Measurements from ENCODE around the gene CANX. TPM values are rescaled to one million over a fixed set of nuclear protein-coding genes. Genes with fewer than 3 reads are reported as not detected.
A peak's percentile ranks its signal among the peaks of the same experiment; 100 is the strongest.
"Not testable (repeated sequence)": the region's sequence is repeated elsewhere in the genome, so short reads cannot be mapped to it uniquely, and the experiment has no call there.

Gene CANX
- total RNA-seq, 2 experiments from 2014 or later, result 352 to 366 TPM

- DNase-seq, result peak; percentile 83
- H3K27me3 Mint-ChIP-seq (ENCODE audit: low read depth), result no peaks in the 10 kb centered on the region
- CTCF ChIA-PET, result interaction anchor here (0.9 to 1.4 kb wide), 2 partner anchors 37 to 53 kb away, joined by 3 read pairs; no protein-coding TSS in a partner anchor
Measured at GRCh38 chr5:179679014-179679674, 19.6 kb upstream of the CANX start.

GRCh38 chr5:179680014-179680779 lies 18.6 kb upstream of the CANX start:
- peaks cover 35% of the 10 kb centered on the region for H3K4me1 Mint-ChIP-seq (ENCODE audit: low read depth)
- no peaks in the 10 kb centered on the region for H3K9me3 Mint-ChIP-seq (ENCODE audit: insufficient read depth)
- H3K27ac Mint-ChIP-seq, result peak overlapping the region; percentile 50
- ATAC-seq (no peak), DNase-seq (no peak)
- peaks cover 41% of the 10 kb centered on the region for H3K36me3 Mint-ChIP-seq (ENCODE audit: low read depth)
- H3K4me3 Mint-ChIP-seq, result peak overlapping the region; percentile 65
- ChIA-PET POLR2A (interaction anchor here (1.3 to 5.2 kb wide), 3 partner anchors 17 to 57 kb away, joined by 5 to 45 read pairs (median 22); partner anchors contain the start of genes CANX and HNRNPH1), CTCF (interaction anchor here (0.9 to 1.9 kb wide), 3 partner anchors 12 to 52 kb away, joined by 3 to 5 read pairs (median 3); no protein-coding TSS in a partner anchor)
- no peaks in the 10 kb centered on the region for H3K27me3 Mint-ChIP-seq (ENCODE audit: low read depth)

More at GRCh38 chr5:179679014-179679674, 19.6 kb upstream of the CANX start:
- Mint-ChIP-seq H3K27ac (peak overlapping the region; percentile 97), H3K36me3 (ENCODE audit: low read depth) (peaks cover 46% of the 10 kb centered on the region), H3K9me3 (ENCODE audit: insufficient read depth) (no peaks in the 10 kb centered on the region), H3K4me3 (peak overlapping the region; percentile 95), H3K4me1 (ENCODE audit: low read depth) (peaks cover 35% of the 10 kb centered on the region)
- ATAC-seq, result peak; percentile 57
- POLR2A ChIA-PET, result interaction anchor here (0.6 to 5.2 kb wide), 8 partner anchors 12 to 132 kb away, joined by 3 to 45 read pairs (median 7); partner anchors contain the start of genes CANX, HNRNPH1 and MAML1

- no peaks in the 10 kb centered on the region for H3K27me3 Mint-ChIP-seq (ENCODE audit: low read depth)
- H3K27ac Mint-ChIP-seq, result peak within 1 kb of the TSS; percentile 50
- ATAC-seq (no peak), DNase-seq (no peak)
- H3K36me3 Mint-ChIP-seq (ENCODE audit: low read depth), result peaks cover 37% of the 10 kb centered on the region
- no peaks in the 10 kb centered on the region for H3K9me3 Mint-ChIP-seq (ENCODE audit: insufficient read depth)
- CTCF ChIA-PET, result interaction anchor here (1.5 to 1.9 kb wide), 2 partner anchors 12 to 21 kb away, joined by 3 to 5 read pairs; no protein-coding TSS in a partner anchor
- peaks cover 32% of the 10 kb centered on the region for H3K4me1 Mint-ChIP-seq (ENCODE audit: low read depth)
- POLR2A ChIA-PET, result interaction anchor here (0.9 to 5.2 kb wide), 4 partner anchors 16 to 57 kb away, joined by 3 to 45 read pairs (median 4); partner anchors contain the start of gene HNRNPH1
- peak within 1 kb of the TSS; percentile 65 for H3K4me3 Mint-ChIP-seq
Measured at GRCh38 chr5:179680780-179681401, 17.9 kb upstream of the CANX start, which contains the start of gene CBY3. TSS of gene CBY3 (minus strand) at chr5:179681034. CDS start at chr5:179680918, 116 bp downstream.

- H3K36me3 Mint-ChIP-seq (ENCODE audit: low read depth); H3K27me3 Mint-ChIP-seq (ENCODE audit: low read depth); H3K4me1 Mint-ChIP-seq (ENCODE audit: low read depth); H3K4me3 Mint-ChIP-seq; DNase-seq; ATAC-seq; CTCF ChIA-PET; H3K9me3 Mint-ChIP-seq (ENCODE audit: insufficient read depth); H3K27ac Mint-ChIP-seq: not testable (repeated sequence)
- POLR2A ChIA-PET, result interaction anchor here (2.9 kb wide), 1 partner anchor 11 kb away, joined by 11 read pairs; no protein-coding TSS in a partner anchor
Measured at GRCh38 chr5:179689212-179689611, 9.6 kb upstream of the CANX start.

GRCh38 chr5:179694561-179694960 lies 4.2 kb upstream of the CANX start:
- no peak for DNase-seq
- no peaks in the 10 kb centered on the region for H3K27me3 Mint-ChIP-seq (ENCODE audit: low read depth)
- H3K4me1 Mint-ChIP-seq (ENCODE audit: low read depth), result peaks cover 17% of the 10 kb centered on the region
- no peak for ATAC-seq
- H3K4me3 Mint-ChIP-seq, result no peak overlapping the region
- POLR2A ChIA-PET, result interaction anchor here (1.9 kb wide), 1 partner anchor 71 kb away, joined by 4 read pairs; the partner anchor contains the start of gene HNRNPH1
- H3K27ac Mint-ChIP-seq, result no peak overlapping the region
- CTCF ChIA-PET, result no interaction called here
- H3K36me3 Mint-ChIP-seq (ENCODE audit: low read depth), result peaks cover 10% of the 10 kb centered on the region
- H3K9me3 Mint-ChIP-seq (ENCODE audit: insufficient read depth), result no peaks in the 10 kb centered on the region

- ATAC-seq, result no peak
- CTCF ChIA-PET, result interaction anchor here (1.9 kb wide), 1 partner anchor 18 kb away, joined by 5 read pairs; no protein-coding TSS in a partner anchor
- DNase-seq, result no peak
- peaks cover 19% of the 10 kb centered on the region for H3K36me3 Mint-ChIP-seq (ENCODE audit: low read depth)
- no peak overlapping the region for H3K4me3 Mint-ChIP-seq
- POLR2A ChIA-PET, result interaction anchor here (1.1 to 1.8 kb wide), 3 partner anchors 18 to 75 kb away, joined by 3 to 17 read pairs (median 11); partner anchors contain the start of gene HNRNPH1
- peak overlapping the region; percentile 54 for H3K27ac Mint-ChIP-seq
- no peaks in the 10 kb centered on the region for H3K27me3 Mint-ChIP-seq (ENCODE audit: low read depth)
- H3K9me3 Mint-ChIP-seq (ENCODE audit: insufficient read depth), result no peaks in the 10 kb centered on the region
- peaks cover 24% of the 10 kb centered on the region for H3K4me1 Mint-ChIP-seq (ENCODE audit: low read depth)
Measured at GRCh38 chr5:179696603-179697002, 2.2 kb upstream of the CANX start.

GRCh38 chr5:179697108-179697507 lies 1.7 kb upstream of the CANX start:
- DNase-seq (no peak), ATAC-seq (no peak)
- POLR2A ChIA-PET, result interaction anchor here (0.6 to 1.8 kb wide), 6 partner anchors 16 to 180 kb away, joined by 3 to 17 read pairs (median 4); partner anchors contain the start of genes CBY3 and HNRNPH1
- Mint-ChIP-seq H3K9me3 (ENCODE audit: insufficient read depth) (no peaks in the 10 kb centered on the region), H3K36me3 (ENCODE audit: low read depth) (peaks cover 22% of the 10 kb centered on the region), H3K4me3 (peak overlapping the region; percentile 89), H3K27ac (peak overlapping the region; percentile 94), H3K4me1 (ENCODE audit: low read depth) (peaks cover 27% of the 10 kb centered on the region), H3K27me3 (ENCODE audit: low read depth) (no peaks in the 10 kb centered on the region)
- CTCF ChIA-PET, result interaction anchor here (1.0 to 1.9 kb wide), 2 partner anchors 19 to 75 kb away, joined by 5 read pairs; partner anchors contain the start of gene HNRNPH1

- H3K36me3 Mint-ChIP-seq (ENCODE audit: low read depth), result peaks cover 26% of the 10 kb centered on the region
- peak overlapping the region; percentile 94 for H3K27ac Mint-ChIP-seq
- not testable (repeated sequence) for ATAC-seq; H3K27me3 Mint-ChIP-seq (ENCODE audit: low read depth); DNase-seq; H3K9me3 Mint-ChIP-seq (ENCODE audit: insufficient read depth)
- H3K4me3 Mint-ChIP-seq, result peak overlapping the region; percentile 89
- ChIA-PET POLR2A (interaction anchor here (0.6 to 1.8 kb wide), 6 partner anchors 17 to 180 kb away, joined by 3 to 17 read pairs (median 4); partner anchors contain the start of genes CBY3 and HNRNPH1), CTCF (interaction anchor here (1.0 to 1.9 kb wide), 2 partner anchors 19 to 75 kb away, joined by 5 read pairs; partner anchors contain the start of gene HNRNPH1)
- H3K4me1 Mint-ChIP-seq (ENCODE audit: low read depth), result peaks cover 31% of the 10 kb centered on the region
Measured at GRCh38 chr5:179697543-179697942, 1.2 kb upstream of the CANX start.

- Mint-ChIP-seq H3K9me3 (ENCODE audit: insufficient read depth) (no peaks in the 10 kb centered on the region), H3K4me1 (ENCODE audit: low read depth) (peaks cover 32% of the 10 kb centered on the region), H3K27me3 (ENCODE audit: low read depth) (no peaks in the 10 kb centered on the region), H3K36me3 (ENCODE audit: low read depth) (peaks cover 33% of the 10 kb centered on the region), H3K4me3 (peak overlapping the region; percentile 89), H3K27ac (peak overlapping the region; percentile 94)
- CTCF ChIA-PET, result interaction anchor here (1.0 kb wide), 1 partner anchor 76 kb away, joined by 5 read pairs; the partner anchor contains the start of gene HNRNPH1
- peak; percentile 99 for DNase-seq
- POLR2A ChIA-PET, result interaction anchor here (1.5 to 2.4 kb wide), 2 partner anchors 19 to 75 kb away, joined by 11 to 22 read pairs; partner anchors contain the start of gene HNRNPH1
- peak; percentile 92 for ATAC-seq
Measured at GRCh38 chr5:179697993-179698934, 503 bp upstream of the CANX start.
